ENCODE data around the gene CLIC6.

Gene CLIC6

DNA sequence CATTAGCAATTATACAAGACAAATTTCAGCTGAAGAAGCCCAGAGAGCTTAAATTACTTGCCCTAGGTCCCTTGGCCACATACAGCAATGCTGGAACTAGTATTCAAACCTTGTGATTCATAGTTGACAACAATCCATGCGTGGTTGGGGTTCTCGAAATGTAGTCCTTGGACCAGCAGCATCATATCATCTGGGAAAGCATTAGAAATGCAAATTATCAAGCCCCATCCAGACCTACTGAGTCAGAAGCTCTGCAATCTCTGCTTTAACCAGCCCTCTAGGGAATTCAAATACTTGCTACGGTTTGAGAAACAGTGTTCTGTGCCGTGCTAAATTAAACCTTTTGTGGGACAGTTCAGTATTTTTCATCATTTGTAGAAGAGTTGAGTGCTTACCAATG lies 65.1 kb downstream of the CLIC6 start:
- no peak for FAIRE-seq

DNA sequence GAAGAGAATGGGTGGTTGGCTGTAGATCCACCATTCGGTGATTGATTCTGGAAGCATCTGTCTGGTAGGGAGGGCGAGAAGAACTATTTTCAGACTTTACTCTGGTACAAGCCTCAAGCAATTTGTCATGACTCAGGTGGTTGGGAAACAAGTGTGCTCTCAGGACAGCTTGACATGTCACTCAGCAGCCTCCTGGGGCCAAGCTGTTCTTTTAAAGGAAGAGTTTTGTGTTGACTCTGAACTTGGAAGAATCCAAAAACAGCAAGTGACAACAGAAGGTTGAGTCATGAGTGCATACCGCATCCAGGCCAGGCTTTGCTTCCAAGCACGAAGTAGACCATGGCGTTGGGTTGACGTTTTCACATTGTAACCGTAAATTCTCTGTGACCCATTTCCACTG lies 65.9 kb downstream of the CLIC6 start:
- DNase-seq (ENCODE audit: insufficient read length), result no peak
- TF ChIP-seq POLR2A (IDR thresholded peaks at IDR 0.05; ENCODE audit: low read depth, low read length), result no peak

More for the DNA sequence above, 65.1 kb downstream of the CLIC6 start:
- TF ChIP-seq TAF1 (IDR thresholded peaks at IDR 0.05; ENCODE audit: borderline replicate concordance, low read depth, low read length), result no peak
- DNase-seq (ENCODE audit: insufficient read length), result no peak

GRCh38 chr21:34736116-34736874 lies 67.5 kb downstream of the CLIC6 start:
- no peak for FAIRE-seq
- TF ChIP-seq POLR2A (IDR thresholded peaks at IDR 0.05; ENCODE audit: low read depth, low read length) (no peak), POLR2AphosphoS5 (IDR thresholded peaks at IDR 0.05; ENCODE audit: low read depth, low read length) (no peak), TAF1 (IDR thresholded peaks at IDR 0.05; ENCODE audit: borderline replicate concordance, low read depth, low read length) (no peak)
- no peak for DNase-seq (ENCODE audit: insufficient read length)

More for the DNA sequence above, 65.9 kb downstream of the CLIC6 start:
- no peak for FAIRE-seq

GRCh38 chr21:34737115-34737514 lies 68.3 kb downstream of the CLIC6 start:
- DNase-seq (ENCODE audit: insufficient read length) (no peak), FAIRE-seq (no peak)

GRCh38 chr21:34740198-34740597 lies 71.4 kb downstream of the CLIC6 start:
- DNase-seq (ENCODE audit: insufficient read length), result no peak
- FAIRE-seq, result no peak
- no peak for TF ChIP-seq POLR2AphosphoS5 (IDR thresholded peaks at IDR 0.05; ENCODE audit: low read depth, low read length)
- no peak for TF ChIP-seq POLR2A (IDR thresholded peaks at IDR 0.05; ENCODE audit: low read depth, low read length)
- no peak for TF ChIP-seq TAF1 (IDR thresholded peaks at IDR 0.05; ENCODE audit: borderline replicate concordance, low read depth, low read length)

More at GRCh38 chr21:34737115-34737514, 68.3 kb downstream of the CLIC6 start:
- TF ChIP-seq TAF1 (IDR thresholded peaks at IDR 0.05; ENCODE audit: borderline replicate concordance, low read depth, low read length), result no peak
- no peak for TF ChIP-seq POLR2A (IDR thresholded peaks at IDR 0.05; ENCODE audit: low read depth, low read length)
- TF ChIP-seq POLR2AphosphoS5 (IDR thresholded peaks at IDR 0.05; ENCODE audit: low read depth, low read length), result no peak

DNA sequence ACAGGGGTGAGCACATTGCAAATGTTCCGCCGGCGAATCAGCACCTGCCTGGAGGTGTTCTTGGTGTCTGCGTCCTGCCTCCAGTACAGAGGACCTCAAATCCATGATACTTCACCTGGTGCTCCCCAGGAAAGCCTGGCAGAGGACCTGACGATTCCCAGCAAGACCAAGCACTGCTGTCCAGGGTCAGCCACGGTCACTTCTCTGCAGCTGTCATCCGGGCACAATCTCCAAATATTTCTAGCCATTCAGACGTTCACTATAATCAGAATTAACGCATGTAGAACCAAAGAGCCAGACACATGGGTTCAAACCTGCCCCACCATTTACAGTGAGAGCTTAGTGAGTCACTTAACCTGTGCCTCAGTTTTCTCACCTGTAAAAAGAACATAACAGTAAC lies 74.5 kb downstream of the CLIC6 start:
- DNase-seq (ENCODE audit: insufficient read length), result no peak
- no peak for FAIRE-seq
- no peak for TF ChIP-seq TAF1 (IDR thresholded peaks at IDR 0.05; ENCODE audit: borderline replicate concordance, low read depth, low read length)
- no peak for TF ChIP-seq POLR2A (IDR thresholded peaks at IDR 0.05; ENCODE audit: low read depth, low read length)
- TF ChIP-seq POLR2AphosphoS5 (IDR thresholded peaks at IDR 0.05; ENCODE audit: low read depth, low read length), result no peak

DNA sequence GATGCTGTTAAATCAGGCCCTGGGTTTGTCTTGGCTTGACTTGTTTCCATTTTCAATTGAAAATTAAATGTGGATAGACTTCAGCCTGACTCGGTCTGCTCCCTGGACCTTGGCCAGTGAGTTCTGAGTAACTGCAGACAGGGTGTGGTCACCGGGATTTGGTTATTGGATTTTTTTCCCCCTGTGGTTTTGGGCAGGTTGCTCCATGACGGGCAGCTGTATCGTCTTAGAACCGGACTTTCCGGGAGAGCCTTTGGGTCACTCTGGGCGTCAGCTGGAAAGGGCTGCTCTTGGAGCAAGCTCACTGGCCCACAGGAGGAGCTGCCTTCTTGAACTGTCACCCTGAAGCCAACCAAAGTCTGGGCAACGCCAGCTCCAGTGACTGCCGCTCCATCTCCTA lies 75.0 kb downstream of the CLIC6 start:
- TF ChIP-seq POLR2A (IDR thresholded peaks at IDR 0.05; ENCODE audit: low read depth, low read length), result no peak
- TF ChIP-seq POLR2AphosphoS5 (IDR thresholded peaks at IDR 0.05; ENCODE audit: low read depth, low read length), result no peak
- no peak for TF ChIP-seq TAF1 (IDR thresholded peaks at IDR 0.05; ENCODE audit: borderline replicate concordance, low read depth, low read length)
- no peak for FAIRE-seq
- DNase-seq (ENCODE audit: insufficient read length), result no peak

- DNase-seq (ENCODE audit: insufficient read length), result no peak
- FAIRE-seq, result no peak
- TF ChIP-seq POLR2A (IDR thresholded peaks at IDR 0.05; ENCODE audit: low read depth, low read length) (no peak), TAF1 (IDR thresholded peaks at IDR 0.05; ENCODE audit: borderline replicate concordance, low read depth, low read length) (no peak), POLR2AphosphoS5 (IDR thresholded peaks at IDR 0.05; ENCODE audit: low read depth, low read length) (no peak)
These were observed 76.0 kb downstream of the CLIC6 start for GRCh38 chr21:34744801-34745200.

DNA sequence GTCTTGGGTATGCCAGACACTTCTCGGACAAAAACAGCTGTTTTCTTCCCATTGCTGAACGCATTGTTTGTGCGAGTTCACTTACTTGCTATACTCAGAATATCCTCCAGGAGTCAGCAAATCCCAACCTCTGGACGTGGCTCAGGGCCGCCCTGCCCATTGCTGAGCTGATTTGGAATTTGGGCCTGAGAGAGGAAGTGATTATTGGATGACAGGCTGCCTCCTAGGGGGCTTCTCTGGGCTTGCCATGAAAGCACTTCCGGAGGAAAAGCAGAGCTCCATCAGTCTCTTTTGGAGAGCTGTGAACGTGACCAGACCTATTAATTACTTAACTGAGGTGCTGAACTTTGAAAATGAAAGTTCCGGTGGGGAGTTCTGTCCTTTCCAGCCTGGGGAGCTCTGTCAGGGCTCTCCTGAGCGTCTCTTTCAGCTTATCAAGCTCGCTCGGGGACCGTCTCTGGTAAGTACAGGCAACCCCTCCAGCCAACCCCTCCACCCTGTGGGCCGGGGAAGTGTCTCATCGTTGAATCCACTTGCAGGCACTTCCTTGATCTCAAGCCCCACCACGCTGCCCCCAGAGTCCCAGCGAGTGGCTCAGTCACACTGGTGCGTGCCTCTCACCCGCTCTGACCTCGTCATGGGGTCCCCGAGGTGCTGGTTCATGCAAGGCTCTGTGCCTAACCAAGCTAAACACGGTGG lies 76.9 kb downstream of the CLIC6 start:
- DNase-seq (ENCODE audit: insufficient read length), result peak; percentile 46
- TF ChIP-seq POLR2A (IDR thresholded peaks at IDR 0.05; ENCODE audit: low read depth, low read length) (no peak), POLR2AphosphoS5 (IDR thresholded peaks at IDR 0.05; ENCODE audit: low read depth, low read length) (no peak), TAF1 (IDR thresholded peaks at IDR 0.05; ENCODE audit: borderline replicate concordance, low read depth, low read length) (no peak)
- peak; percentile 97 for FAIRE-seq

DNA sequence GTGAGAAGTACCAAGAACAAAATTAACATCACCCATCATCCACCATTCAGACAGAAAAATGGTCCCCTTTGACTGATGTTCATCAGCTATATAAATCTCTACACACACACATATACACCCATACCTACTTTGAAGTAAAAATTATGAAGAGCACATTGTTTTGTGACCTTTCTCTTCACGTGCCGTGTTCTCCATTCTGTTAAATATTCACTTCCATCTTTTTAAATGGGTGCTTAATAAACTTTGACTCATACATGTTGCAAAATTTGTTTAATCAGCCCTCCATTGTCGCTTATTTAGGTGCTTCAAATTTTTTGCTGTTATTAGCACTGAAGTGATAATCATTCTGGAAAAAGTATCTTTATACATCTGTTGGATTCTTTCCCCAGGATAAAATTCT lies 80.1 kb downstream of the CLIC6 start:
- no peak for TF ChIP-seq POLR2AphosphoS5 (IDR thresholded peaks at IDR 0.05; ENCODE audit: low read depth, low read length)
- TF ChIP-seq POLR2A (IDR thresholded peaks at IDR 0.05; ENCODE audit: low read depth, low read length), result no peak
- no peak for TF ChIP-seq TAF1 (IDR thresholded peaks at IDR 0.05; ENCODE audit: borderline replicate concordance, low read depth, low read length)
- no peak for DNase-seq (ENCODE audit: insufficient read length)
- FAIRE-seq, result no peak

DNA sequence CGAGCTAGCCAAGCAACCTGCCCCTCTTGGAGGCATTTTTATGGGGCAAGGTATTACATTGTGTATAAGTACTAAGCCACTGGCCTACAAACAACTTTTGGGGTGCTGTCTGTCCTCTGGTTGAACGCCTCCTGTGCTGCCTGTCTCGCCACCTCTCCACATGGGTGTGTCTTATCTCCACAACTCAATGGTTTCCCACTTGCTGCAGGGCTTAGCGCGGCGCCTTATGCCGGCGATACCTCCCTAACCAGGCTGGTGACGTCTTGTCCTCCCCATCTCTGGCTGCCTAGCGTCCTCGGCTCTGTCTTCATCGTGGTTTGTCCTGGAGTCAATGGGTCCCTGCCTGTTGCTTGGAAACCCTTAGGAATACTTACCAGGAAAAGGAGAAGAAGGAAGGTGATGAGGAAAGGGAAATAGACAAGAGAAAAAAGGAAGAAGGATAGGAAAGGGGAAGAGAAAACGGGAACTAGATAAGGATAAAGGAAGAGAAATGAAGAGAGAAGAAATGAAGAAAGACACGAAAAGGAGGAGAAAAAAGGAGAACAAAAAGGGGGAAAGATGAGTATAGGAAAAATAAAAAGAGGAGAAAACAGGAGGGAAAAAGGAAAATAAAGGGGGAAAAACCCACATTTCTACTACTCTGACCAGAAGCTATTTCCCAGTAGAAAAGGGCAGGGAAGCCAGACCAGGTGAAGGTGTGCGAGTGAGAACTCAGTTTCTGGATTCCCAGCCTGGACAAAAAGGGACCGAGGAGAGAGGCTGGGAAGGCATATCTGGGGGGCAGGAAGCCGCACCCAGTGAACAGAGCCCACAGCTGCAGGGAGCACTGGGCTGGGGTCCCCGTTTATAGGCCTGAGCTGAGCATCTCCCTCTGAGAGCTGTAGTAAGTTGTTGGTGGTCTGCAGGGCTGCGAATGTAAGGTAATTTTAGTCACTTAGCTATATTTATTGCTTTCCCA lies 86.2 kb downstream of the CLIC6 start:
- no peak for DNase-seq (ENCODE audit: insufficient read length)
- no peak for FAIRE-seq
- TF ChIP-seq POLR2AphosphoS5 (IDR thresholded peaks at IDR 0.05; ENCODE audit: low read depth, low read length) (no peak), TAF1 (IDR thresholded peaks at IDR 0.05; ENCODE audit: borderline replicate concordance, low read depth, low read length) (no peak), POLR2A (IDR thresholded peaks at IDR 0.05; ENCODE audit: low read depth, low read length) (no peak)
